GM12874 (cell line): ENCODE data around the gene ITGA11.

Experiments
- CTCF ChIP-seq: IDR thresholded peaks from 2 replicates; pipeline ENCODE4 v1.5.1; 2011; ENCODE audit warnings: low read depth, mild to moderate bottlenecking, control low read depth, low read length, moderate library complexity; ENCODE audit not compliant: insufficient read depth

Gene ITGA11

GRCh38 chr15:68475449-68475848 is 43.5 kb upstream of the ITGA11 start:
- TF ChIP-seq CTCF = no peak

- TF ChIP-seq CTCF = no peak
Observed at GRCh38 chr15:68471541-68471940, 39.6 kb upstream of the ITGA11 start.

- TF ChIP-seq CTCF = no peak
Observed at GRCh38 chr15:68470976-68471375, 39.0 kb upstream of the ITGA11 start.

GRCh38 chr15:68470049-68470742 is 38.2 kb upstream of the ITGA11 start:
- no peak for TF ChIP-seq CTCF

- no peak for TF ChIP-seq CTCF
Observed at GRCh38 chr15:68469162-68470048, 37.4 kb upstream of the ITGA11 start.

GRCh38 chr15:68466876-68467275 is 34.9 kb upstream of the ITGA11 start:
- TF ChIP-seq CTCF = no peak

- TF ChIP-seq CTCF = no peak
Observed at GRCh38 chr15:68465861-68466560, 34.0 kb upstream of the ITGA11 start.
